ENCODE measurements around the gene PNPLA7.
"Not testable (repeated sequence)": the region's sequence is repeated elsewhere in the genome, so short reads cannot be mapped to it uniquely, and the experiment has no call there.

PNPLA7 gene

DNA sequence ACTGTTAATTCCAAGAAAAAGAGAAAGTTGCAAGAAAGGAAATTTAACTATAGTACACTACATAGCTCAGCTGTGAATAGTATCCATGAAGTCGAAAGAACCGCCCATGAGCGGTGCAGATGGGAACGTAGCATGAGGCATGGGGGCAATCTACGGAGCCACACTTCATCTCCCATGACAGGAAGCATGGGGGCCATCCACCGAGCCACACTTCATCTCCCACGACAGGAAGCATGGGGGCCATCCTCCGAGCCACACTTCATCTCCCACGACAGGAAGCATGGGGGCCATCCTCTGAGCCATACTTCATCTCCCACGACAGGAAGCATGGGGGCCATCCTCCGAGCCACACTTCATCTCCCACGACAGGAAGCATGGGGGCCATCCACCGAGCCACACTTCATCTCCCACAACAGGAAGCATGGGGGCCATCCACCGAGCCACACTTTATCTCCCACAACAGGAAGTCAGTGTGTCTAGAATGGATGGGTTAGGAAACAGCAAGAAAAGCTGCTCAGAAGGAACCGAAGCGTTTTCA, 13.5 kb downstream of the PNPLA7 start:
- not testable (repeated sequence) for DNase-seq

DNA sequence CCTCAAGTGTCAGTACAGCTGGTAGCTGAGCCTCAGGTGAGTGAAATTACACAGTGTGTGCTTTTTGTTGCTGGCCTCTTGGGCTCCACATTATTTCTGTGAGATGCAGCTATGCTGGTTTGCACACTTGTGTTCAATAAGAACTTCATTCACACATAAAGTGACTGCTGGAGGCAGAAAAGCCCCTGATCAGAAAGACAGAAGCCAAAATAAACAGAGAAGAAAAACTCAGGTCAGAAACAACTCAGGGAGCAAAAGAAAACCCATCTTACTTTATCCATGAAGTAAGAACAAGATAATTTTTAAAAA, 15.1 kb downstream of the PNPLA7 start:
- no peak for DNase-seq

DNA sequence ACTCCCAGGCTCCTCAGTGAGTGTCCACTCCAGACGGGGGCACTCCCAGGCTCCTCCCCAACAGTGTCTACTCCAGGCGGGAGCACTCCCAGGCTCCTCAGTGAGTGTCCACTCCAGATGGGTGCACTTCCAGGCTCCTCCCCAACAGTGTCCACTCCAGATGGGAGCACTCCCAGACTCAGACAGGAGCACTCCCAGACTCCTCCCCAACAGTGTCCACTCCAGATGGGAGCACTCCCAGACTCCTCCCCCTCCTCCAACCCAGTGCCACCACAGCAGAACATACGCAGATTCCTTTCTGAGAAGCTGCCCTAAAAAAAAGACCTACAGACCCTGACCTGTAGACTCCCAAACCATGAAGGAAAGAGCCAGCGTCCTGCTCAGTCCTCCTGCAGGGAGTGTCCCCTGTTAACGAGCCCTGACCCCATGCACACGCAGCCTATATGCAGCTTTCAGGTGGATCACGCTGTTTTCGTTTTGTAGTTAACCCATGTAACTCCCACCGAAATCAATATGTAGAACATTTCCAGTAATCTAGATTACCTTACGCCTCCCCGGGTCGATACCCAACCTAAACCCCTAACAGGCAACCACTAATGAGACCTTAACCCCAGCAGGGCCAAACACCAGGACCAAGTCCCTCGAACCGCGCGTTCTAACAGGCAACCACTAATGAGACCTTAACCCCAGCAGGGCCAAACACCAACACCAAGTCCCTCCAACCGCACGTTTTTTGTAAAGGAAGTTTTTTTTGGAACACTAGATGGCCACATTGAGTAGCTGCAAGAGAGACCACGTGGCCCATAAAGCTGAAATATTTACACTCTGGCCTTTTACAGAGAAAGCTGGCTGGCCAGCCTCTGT, 15.7 kb downstream of the PNPLA7 start:
- DNase-seq, result peak; percentile 19

DNA sequence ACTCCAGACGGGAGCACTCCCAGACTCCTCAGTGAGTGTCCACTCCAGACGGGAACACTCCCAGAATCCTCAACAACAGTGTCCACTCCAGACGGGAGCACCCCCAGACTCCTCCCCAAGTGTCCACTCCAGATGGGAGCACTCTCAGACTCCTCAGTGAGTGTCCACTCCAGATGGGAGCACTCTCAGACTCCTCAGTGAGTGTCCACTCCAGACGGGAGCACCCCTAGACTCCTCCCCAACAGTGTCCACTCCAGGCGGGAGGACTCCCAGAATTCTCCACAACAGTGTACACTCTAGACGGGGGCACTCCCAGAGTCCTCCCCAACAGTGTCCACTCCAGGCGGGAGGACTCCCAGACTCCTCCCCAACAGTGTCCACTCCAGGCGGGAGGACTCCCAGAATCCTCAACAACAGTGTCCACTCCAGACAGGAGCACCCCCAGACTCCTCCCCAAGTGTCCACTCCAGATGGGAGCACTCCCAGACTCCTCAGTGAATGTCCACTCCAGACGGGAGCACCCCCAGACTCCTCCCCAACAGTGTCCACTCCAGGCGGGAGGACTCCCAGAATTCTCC, 17.2 kb downstream of the PNPLA7 start:
- DNase-seq, result not testable (repeated sequence)

DNA sequence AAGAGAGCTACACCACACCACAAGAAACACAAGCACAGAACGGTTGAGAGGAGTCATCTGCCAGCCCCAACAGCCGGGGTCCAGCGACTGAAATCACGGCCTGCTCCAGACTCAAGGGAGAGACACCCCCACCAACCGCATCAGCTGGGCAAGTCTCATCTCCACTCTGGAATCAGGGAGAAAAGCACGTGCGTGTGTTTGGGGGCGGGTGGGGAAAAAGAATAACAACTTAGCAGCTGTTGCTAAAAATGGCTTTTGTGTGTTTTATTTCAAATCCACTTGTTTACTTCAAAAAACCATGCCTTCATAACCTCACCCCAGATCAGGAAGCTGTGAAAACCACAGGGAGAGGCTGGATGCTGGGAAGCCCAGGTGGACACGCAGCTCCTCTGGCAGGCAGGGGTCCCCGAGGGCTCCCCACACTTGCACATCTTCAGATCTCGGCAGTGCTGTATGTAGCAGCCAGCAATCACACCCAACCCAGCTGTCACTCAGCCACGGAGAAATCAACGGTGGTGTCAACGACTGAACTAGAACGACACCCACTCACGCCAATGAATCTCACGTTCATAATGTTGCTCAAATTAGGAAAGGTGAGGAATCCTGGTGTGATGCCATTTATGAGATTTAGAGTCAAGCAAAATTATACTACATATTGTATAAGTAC, 19.0 kb downstream of the PNPLA7 start:
- DNase-seq, result no peak

DNA sequence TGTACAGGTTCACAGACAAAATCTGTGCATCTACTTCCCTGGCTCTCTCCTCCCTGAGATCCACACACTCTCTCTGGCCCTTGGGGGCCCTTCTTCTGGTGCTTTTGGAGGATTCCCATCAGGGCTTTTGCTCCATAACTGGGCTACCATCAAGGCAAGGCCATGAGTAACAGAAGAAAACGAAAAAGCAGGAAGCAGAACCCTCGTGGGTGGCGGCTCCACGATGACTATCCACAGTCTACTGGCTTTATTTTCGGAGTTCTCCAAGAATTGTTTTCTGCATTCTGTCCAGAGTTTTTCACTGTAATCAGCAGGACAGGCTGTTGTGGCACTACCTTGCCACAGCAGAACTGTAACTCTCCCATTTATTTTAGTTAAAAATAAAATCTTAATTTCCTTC, 19.9 kb downstream of the PNPLA7 start:
- no peak for DNase-seq

DNA sequence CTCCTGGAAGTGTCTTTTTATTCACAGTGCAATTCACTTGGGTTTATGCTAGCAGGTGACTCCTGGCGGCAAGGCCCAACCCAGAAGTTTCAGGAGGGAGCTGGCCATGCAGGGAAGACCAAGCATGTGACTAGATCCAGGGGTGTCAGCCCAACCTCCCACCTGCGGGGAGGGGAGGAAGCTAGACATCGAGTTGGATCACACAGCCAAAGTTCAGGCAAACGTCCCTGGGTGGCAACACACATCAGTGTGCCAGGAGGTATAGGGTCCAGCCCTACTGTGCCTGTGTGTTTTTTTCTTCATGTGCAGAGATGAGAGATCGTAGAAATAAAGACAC, 25.3 kb downstream of the PNPLA7 start:
- no peak for DNase-seq

DNA sequence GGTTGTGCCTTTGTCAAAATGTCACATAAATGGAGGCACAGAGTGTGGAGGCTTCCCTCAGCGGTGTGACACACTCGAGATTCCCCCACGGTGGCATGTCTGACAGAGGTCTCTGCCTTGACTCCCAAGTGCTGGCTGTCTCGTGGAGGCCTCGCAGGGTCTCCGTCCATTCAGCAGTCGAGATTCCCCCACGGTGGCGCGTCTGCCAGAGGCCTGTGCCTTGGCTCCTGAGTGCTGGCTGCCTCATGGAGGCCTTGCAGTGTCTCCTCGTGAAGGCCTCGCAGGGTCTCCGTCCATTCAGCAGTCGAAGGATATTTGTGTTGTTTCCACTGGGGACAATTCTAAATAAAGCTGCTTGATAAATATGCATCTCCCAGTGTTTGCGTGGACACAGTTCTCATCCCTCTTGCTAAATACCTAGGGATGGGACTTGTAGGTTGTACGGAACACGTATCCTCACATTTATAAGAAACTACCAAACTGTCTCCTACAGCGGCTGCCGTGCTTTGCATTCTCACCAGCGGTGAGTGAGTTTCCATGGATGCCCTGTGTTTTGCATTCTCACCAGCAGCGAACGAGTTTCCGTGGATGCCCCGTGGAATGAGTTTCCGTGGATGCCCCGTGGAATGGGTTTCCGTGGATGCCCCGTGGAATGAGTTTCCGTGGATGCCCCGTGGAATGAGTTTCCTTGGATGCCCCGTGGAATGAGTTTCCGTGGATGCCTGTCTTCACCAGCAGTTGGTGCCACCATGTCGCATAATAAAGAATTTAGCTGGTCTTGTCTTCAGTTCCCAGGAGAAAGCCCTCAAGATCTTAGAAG, 25.8 kb downstream of the PNPLA7 start:
- no peak for DNase-seq

DNA sequence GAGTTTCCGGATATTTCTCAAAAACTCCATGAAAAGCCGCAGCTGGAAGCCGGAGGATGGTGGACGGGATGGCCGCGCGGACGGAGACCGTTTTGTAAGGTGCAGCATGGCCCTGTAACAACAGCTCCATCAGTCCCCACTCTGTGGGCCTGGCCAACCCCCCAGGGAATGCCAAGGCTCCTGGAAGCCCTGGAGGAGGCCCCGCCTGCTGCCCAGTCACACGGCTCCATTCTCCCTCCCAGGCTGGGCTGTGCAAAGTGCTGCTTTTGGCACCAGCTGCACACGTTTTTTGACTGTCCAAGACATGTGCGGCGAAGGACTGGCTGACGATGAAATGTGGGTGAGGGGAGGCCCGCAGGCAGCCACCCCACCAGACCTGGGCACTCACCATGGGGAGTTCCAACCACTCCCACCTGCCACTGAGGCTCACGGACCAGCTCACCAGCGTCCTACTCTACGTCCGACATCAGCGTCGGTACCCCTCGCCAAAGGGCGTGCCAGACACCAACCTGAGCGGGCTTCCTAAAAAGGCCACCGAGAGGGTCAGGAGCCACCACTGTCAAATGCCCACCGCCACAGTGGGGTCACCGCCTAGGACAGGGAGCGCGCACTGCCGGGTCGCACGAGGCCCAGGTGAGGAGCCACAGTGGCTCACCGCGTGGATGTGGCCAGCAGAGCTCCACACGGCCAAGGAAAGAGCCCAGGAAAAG, 27.3 kb downstream of the PNPLA7 start:
- no peak for DNase-seq

DNA sequence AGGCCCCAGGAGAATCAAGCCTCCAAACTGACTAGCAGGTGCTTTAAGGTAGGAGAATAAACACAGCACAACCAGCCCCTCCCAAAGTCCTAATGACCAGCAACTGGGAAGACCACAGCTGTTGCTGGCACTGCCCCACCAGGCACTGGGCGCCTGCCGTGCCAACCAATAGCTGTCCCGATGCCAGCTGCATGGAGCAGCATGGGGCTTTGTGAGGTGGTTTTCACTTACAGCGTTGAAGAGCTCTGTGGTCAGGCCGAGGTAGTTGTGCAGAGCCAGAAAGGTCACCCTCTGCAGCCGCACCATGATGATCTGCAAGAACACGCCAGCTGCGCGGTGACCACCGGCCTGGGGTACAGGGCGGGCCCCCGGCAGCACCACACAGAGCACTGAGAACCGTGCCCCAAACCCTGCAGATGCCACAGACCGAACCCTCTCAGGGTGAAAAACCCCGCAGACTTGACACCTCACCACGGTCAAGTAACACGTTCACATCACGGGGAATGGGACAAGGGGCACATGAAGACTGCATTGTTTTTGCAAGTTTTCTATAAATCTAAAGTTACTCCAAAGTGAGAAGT, 28.7 kb downstream of the PNPLA7 start:
- no peak for DNase-seq

DNA sequence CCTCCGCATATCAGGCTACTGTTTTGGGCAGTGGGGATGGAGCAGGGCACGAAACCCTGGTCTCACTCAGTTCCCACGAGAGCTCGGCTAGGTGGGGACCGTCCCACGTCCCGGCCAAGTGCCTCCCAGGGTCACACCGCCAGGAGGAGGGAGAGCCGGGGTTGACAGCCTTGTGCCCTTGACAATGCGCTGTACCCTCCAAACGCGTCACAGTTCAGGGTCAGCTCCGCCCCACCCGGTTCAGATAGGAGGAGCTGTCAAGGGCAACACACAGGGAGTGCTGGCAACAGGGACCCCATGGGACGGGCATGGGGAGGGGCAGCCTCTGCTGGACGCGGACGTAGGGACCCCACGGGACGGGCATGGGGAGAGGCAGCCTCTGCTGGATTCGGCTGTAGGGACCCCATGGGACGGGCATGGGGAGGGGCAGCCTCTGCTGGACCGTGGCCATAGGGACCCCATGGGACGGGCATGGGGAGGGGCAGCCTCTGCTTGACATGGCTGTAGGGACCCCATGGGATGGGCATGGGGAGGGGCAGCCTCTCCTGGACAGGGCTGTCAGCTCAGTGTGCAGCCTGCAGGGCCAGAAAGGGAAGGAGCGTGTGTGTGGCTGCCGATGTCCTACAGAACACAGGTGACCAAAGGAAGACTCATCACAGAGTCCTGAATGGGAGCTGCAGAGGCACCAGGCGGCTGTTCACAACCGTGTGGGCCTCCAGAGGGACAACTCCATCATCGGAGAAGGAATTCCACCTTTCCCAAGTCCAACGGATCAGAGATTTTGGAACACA, 29.4 kb downstream of the PNPLA7 start:
- no peak for DNase-seq

DNA sequence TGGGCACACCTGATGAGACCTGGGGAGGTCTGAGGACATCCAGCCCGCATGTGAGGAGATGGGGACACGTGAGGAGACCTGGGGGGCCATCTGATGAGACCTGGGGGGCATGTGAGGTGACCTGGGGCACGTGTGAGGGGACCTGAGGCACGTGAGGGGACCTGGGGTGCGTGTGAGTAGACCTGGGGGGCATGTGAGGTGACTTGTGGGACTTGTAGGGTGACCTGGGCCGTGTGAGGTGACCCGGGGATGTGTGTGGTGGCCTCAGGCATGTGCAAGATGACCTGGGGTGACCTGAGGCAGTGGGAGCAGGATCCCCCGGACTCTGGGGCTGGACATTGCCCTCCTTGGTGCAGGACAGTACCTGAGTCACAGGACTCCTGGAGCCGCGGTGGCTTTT, 30.6 kb downstream of the PNPLA7 start:
- no peak for DNase-seq

DNA sequence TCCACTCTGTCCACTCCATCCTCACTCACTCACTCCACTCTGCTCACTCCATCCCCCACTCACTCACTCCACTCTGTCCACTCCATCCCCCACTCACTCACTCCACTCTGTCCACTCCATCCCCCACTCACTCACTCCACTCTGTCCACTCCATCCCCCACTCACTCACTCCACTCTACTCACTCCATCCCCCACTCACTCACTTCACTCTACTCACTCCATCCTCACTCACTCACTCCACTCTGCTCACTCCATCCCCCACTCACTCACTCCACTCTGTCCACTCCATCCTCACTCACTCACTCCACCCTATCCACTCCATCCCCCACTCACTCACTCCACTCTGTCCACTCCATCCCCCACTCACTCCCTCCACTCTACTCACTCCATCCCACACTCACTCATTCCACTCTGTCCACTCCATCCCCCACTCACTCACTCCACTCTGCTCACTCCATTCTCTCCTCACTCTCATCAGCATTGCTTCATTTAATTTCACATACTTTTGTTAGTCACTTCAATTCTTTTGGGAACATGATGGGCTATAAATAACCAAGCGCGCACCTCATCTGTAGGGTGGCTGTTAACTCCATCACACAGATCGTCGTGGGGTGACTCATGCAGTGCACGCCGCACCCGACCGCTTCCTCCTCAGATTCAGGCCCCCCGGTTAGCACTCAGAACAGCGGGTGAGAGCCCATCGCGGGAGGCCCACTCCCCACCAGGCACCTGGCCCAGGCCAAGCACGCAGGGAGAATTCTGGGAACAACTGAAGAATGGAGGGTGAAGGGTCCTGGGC, 31.3 kb downstream of the PNPLA7 start:
- DNase-seq, result not testable (repeated sequence)

DNA sequence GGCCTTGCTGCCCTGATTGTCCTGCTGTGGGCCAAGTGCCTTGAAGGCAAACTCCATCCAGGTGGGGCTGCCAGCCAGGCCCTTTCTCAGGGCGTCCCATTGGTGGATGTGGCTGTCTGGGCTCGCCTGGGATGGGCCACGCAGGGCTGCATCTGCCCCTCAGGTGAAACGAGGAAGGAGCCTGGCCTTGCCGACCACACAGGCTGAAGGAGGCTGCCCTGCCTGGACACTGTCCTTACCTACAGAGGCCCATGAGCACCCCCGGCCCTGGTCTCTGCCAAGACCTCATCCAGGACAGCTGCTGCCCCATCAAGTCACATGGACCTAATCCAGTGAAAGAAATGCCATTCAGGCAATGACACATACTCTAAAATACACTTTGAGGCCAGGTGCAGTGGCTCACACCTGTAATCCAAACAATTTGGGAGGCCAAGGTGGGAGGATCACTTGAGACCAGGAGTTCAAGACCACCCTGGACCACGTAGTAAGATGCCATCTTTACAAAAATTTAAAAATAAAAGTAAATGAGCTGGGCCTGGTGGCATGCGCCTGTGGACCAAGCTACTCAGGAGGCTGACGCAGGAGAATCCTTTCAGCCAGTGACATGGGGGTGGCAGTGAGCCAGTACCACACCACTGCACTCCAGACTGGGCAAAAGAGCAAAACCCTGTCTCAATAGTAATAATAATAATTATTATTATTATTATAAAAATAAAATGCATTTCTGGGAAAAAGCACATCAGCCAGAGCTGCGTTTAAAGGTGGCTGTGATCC, 33.9 kb downstream of the PNPLA7 start:
- DNase-seq, result no peak

DNA sequence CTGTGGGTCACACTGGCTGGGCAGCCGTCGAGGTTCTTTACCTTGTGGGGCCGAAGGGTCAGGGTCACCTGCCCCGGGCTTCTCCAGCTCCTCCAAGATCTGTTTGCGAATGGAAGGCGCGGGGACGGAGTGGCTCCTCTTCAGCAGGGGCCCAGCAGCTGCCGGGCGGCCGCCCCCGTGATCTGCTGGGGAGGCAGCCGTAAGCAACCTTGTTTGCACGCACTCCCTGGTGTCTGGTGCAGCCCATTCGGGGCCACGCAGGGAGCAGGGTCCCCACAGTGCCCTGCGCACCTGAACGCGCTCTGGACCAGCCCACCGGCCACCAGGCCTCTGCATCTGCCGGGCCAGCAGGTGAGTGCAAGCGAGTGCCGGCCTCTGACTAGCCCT, 34.9 kb downstream of the PNPLA7 start:
- DNase-seq, result no peak

DNA sequence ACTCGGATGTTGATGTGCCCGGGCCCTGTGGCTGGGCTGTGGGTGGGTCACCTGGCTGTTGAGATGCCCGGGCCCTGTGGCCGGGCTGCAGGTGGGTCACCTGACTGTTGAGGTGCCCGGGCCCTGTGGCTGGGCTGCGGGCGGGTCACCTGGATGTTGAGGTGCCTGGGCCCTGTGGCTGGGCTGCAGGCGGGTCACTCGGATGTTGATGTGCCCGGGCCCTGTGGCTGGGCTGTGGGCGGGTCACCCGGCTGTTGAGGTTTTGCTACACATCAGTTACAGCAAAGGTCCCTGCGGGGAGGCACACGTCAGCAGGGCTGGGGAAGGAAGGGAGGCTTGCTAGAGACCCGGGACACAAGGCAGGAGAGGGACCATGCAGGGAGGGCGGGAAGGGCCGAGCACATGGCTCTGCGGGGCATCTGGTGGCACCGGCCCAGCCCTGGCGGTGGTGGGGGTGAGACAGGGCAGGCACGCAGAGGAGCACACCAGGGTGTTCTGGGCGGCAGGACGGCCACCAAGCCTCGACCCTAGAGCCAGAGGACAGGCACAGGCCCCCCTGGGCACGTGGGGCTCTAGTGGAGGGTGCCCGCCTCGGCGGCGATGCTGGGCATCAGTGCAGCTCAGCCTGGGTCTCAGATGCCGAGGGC, 35.4 kb downstream of the PNPLA7 start:
- DNase-seq, result no peak

DNA sequence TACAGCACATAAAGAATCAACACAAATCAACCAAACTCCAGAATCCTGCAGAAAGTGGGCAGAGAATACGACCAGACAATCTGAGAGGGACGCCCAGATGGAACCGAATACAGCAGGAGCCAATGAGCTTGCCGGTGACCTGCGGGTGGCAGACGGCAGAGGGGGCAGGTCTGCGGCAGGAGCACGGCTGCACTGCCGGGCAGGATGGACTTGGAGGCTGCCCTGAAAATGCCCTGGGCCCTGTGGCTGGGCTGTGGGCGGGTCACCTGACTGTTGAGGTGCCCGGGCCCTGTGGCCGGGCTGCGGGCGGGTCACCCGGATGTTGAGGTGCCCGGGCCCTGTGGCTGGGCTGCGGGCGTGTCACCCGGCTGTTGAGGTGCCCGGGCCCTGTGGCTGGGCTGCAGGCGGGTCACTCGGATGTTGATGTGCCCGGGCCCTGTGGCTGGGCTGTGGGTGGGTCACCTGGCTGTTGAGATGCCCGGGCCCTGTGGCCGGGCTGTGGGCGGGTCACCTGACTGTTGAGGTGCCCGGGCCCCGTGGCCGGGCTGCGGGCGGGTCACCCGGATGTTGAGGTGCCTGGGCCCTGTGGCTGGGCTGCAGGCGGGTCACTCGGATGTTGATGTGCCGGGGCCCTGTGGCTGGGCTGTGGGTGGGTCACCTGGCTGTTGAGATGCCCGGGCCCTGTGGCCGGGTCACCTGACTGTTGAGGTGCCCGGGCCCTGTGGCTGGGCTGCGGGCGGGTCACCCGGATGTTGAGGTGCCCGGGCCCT, 36.2 kb downstream of the PNPLA7 start:
- DNase-seq, result not testable (repeated sequence)

DNA sequence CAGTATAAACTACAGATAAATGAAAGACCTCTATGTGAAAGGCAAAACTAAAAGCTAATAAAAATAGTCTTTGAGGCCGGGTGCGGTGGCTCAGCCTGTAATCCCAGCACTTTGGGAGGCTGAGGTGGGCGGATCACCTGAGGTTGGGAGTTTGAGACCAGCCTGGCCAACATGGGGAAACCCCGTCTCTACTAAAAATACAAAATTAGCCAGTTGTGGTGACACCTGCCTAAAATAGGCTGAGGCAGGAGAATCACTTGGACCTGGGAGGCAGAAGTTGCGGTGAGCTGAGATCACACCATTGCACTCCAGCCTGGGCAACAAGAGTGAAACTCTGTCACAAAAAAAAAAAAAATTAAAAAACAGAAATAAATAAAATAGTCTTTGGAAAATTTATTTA, 37.1 kb downstream of the PNPLA7 start:
- DNase-seq, result not testable (repeated sequence)

All from NCI-H526 treated with DMSO at 0.1 percent for 48 hours (cell line).